HepG2 (cell line): Measurements from ENCODE around the gene SIN3A. TPM values are rescaled to one million over a fixed set of nuclear protein-coding genes. Genes with fewer than 3 reads are reported as not detected.
A peak's percentile ranks its signal among the peaks of the same experiment; 100 is the strongest.

Source experiments
- ARNTL ChIP-seq: sonication (generic); formaldehyde crosslinking; IDR thresholded peaks from 2 replicates; pipeline ENCODE4 v1.4.0; 2020; ENCODE audit warnings: mild to moderate bottlenecking, missing genetic modification reagents
- ATF7-NPFF ChIP-seq: sonication (generic); formaldehyde crosslinking; IDR thresholded peaks from 2 replicates; pipeline ENCODE4 v1.8.1; 2023; ENCODE audit warnings: mild to moderate bottlenecking, low read depth, missing genetic modification reagents, moderate library complexity
- CREM ChIP-seq, 2 experiments: sonication (generic) in 1 of 2; formaldehyde crosslinking in 1 of 2; IDR thresholded peaks; 2 replicates each; pipeline versions ENCODE4 v1.4.0 to v1.6.1; 2016 to 2020; ENCODE audit warnings: antibody characterized with exemption in 1 of 2, mild to moderate bottlenecking in 1 of 2, missing genetic modification reagents in 1 of 2
- EEA1 ChIP-seq: sonication (generic); formaldehyde crosslinking; IDR thresholded peaks from 2 replicates; pipeline ENCODE4 v1.5.1; 2020; ENCODE audit warnings: mild to moderate bottlenecking, missing genetic modification reagents, borderline replicate concordance
- NFATC3 ChIP-seq: sonication (generic); formaldehyde crosslinking; IDR thresholded peaks from 2 replicates; pipeline ENCODE4 v1.5.1; 2020; ENCODE audit warnings: mild to moderate bottlenecking, missing genetic modification reagents
- RXRA ChIP-seq: sonication (generic); formaldehyde crosslinking; IDR thresholded peaks from 2 replicates; pipeline ENCODE4 v1.5.1; 2020; ENCODE audit warnings: missing genetic modification reagents
- SOX6 ChIP-seq, 2 experiments: fragments of 450-650 bp in 1 of 2; sonication (generic) in 1 of 2; formaldehyde crosslinking in 1 of 2; IDR thresholded peaks; 2 replicates each; pipeline versions ENCODE4 v1.4.0 to v1.6.1; 2017 to 2020; ENCODE audit warnings: antibody characterized with exemption in 1 of 2, mild to moderate bottlenecking in 1 of 2, missing genetic modification reagents in 1 of 2
- SP140L ChIP-seq: sonication (generic); formaldehyde crosslinking; IDR thresholded peaks from 2 replicates; pipeline ENCODE4 v1.4.0; 2020; ENCODE audit warnings: missing genetic modification reagents, borderline replicate concordance
- ZBTB40 ChIP-seq, 2 experiments: fragments of 450-650 bp in 1 of 2; sonication (generic) in 1 of 2; formaldehyde crosslinking in 1 of 2; IDR thresholded peaks; 2 replicates each; pipeline versions ENCODE4 v1.6.1 to v1.8.0; 2016 to 2022; ENCODE audit warnings: antibody characterized with exemption in 1 of 2, mild to moderate bottlenecking in 1 of 2, missing genetic modification reagents in 1 of 2
- ZBTB7B ChIP-seq: sonication (generic); formaldehyde crosslinking; IDR thresholded peaks from 2 replicates; pipeline ENCODE4 v1.4.0; 2020; ENCODE audit warnings: missing genetic modification reagents
- ZFP1 ChIP-seq: IDR thresholded peaks from 2 replicates; pipeline ENCODE4 v1.6.1; 2016
- ZMAT3 ChIP-seq: sonication (generic); formaldehyde crosslinking; conservative IDR thresholded peaks from 2 replicates; pipeline ENCODE4 v1.7.0; 2021; ENCODE audit warnings: missing genetic modification reagents
- ZNF160 ChIP-seq: sonication (generic); formaldehyde crosslinking; IDR thresholded peaks from 2 replicates; pipeline ENCODE4 v1.8.0; 2022; ENCODE audit warnings: mild to moderate bottlenecking, inconsistent platforms, missing genetic modification reagents
- ZNF556 ChIP-seq: sonication (generic); formaldehyde crosslinking; IDR thresholded peaks from 2 replicates; pipeline ENCODE4 v1.4.0; 2020; ENCODE audit warnings: mild to moderate bottlenecking, missing genetic modification reagents, borderline replicate concordance
- ZNF644 ChIP-seq: IDR thresholded peaks from 2 replicates; pipeline ENCODE4 v1.6.1; 2016; ENCODE audit warnings: low read depth
- ZXDC ChIP-seq: sonication (generic); formaldehyde crosslinking; IDR thresholded peaks from 2 replicates; pipeline ENCODE4 v1.5.0; 2020; ENCODE audit warnings: mild to moderate bottlenecking, missing genetic modification reagents
- polyA plus RNA-seq, 8 experiments: library from polyadenylated mRNA; depleted of rRNA in 3 of 8; stranded (reverse) in 7 of 8; unstranded in 1 of 8; fragments of >200 nt; fragmentation: Illumina TruSeq in 4 of 8; extraction: Trizol in 4 of 8; gene quantifications; 2 replicates each; pipeline versions ENCODE4 v1.2.1 to v1.2.3, GENCODE V29; 2011 to 2016; ENCODE audit warnings: low read depth in 4 of 8, missing spikeins in 1 of 8, mixed read lengths in 1 of 8; ENCODE audit not compliant: insufficient read depth in 1 of 8
- total RNA-seq, 5 experiments: library from RNA; depleted of rRNA; stranded (reverse); fragments of >200 nt; fragmentation: Illumina TruSeq; extraction: Trizol; gene quantifications; 2 replicates each; pipeline ENCODE4 v1.2.3, GENCODE V29; 2016; ENCODE audit warnings: low read depth in 1 of 5

The SIN3A gene
- total and polyA plus RNA-seq, 2 of the 13 experiments (the other 11 are each of a cell fraction or from before 2014, with no cell fraction given), result 16.1 to 28.1 TPM

- TF ChIP-seq EEA1 (CRISPR knock-in tag) (peak; percentile 44; the same call in 1 of the 2 replicates), ZBTB40 (IDR thresholded peaks at IDR 0.05) (no peak), ZBTB40 (CRISPR knock-in tag; IDR thresholded peaks at IDR 0.05) (peak; percentile 71; the same call in 1 of the 2 replicates), CREM (IDR thresholded peaks at IDR 0.05) (peak; percentile 75), CREM (CRISPR knock-in tag; IDR thresholded peaks at IDR 0.05) (no peak), ATF7-NPFF (peak; percentile 89), ZFP1 (CRISPR knock-in tag) (0 out of 2 replicates have a peak, but pooled peaks have one; percentile 62), ZMAT3 (CRISPR knock-in tag) (peak; percentile 57; the same call in 1 of the 2 replicates), ZBTB7B (0 out of 2 replicates have a peak, but pooled peaks have one; percentile 11), ARNTL (peak; percentile 71; the same call in 1 of the 2 replicates), SOX6 (IDR thresholded peaks at IDR 0.05) (no peak), SOX6 (CRISPR knock-in tag; IDR thresholded peaks at IDR 0.05) (no peak), RXRA (CRISPR knock-in tag) (peak; percentile 68), ZNF556 (CRISPR knock-in tag) (peak; percentile 57; the same call in 1 of the 2 replicates), ZNF644 (CRISPR knock-in tag) (no peak), ZNF160 (CRISPR knock-in tag) (peak; percentile 52), NFATC3 (CRISPR knock-in tag) (no peak), SP140L (CRISPR knock-in tag) (peak; percentile 80; the same call in 1 of the 2 replicates), ZXDC (CRISPR knock-in tag) (no peak)
These were observed 2.4 kb upstream of the SIN3A start (continued) for GRCh38 chr15:75453703-75454470.
